ENCODE results near the gene GATM.
A peak's percentile ranks its signal among the peaks of the same experiment; 100 is the strongest.
"Not testable (repeated sequence)": the region's sequence is repeated elsewhere in the genome, so short reads cannot be mapped to it uniquely, and the experiment has no call there.

GATM gene

DNA sequence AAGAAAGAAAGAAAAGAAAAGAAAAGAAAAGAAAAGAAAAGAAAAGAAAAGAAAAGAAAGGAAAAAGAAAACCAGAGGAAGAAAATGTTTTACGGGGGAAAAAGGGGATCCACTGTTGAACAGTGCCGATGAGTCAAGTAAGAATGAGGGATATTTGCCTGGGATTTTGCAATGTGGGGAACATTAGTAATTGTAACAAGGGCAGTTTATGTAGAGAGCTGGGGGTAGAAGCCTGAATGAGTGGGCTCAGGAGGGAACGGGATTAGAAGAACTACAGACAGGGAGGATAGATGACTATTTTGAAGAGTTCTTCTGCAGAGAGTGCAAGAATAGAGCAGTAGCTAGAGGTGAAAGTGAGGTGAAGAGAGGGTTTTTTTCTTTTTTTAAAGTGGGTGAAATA lies 28.7 kb downstream of the GATM start:
- DNase-seq (ENCODE audit: low spot score): no peak

- DNase-seq (ENCODE audit: low spot score): no peak
These were observed 30.4 kb downstream of the GATM start for GRCh38 chr15:45347989-45348388.

DNA sequence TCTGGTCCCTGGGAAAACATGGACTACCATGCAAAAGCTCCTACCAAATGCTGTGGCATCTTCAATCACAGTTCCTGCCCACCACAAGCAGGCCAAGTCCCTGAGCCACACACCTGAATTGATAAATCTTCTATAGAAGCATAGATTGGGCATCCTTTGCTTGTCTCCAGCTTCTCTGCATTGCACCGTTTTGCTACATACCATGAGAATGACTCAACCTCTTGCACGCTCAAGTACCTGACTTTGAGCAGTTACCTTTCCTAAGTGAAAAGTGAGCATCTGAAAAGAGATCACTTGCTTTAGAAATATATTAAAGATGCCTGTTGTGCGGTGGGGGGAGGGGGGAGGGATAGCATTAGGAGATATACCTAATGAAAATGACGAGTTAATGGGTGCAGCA lies 31.3 kb downstream of the GATM start:
- no peak for DNase-seq (ENCODE audit: low spot score)

- DNase-seq (ENCODE audit: low spot score): no peak
These were observed 32.0 kb downstream of the GATM start for GRCh38 chr15:45346381-45346780.

- DNase-seq (ENCODE audit: low spot score): no peak
These were observed 35.0 kb downstream of the GATM start for GRCh38 chr15:45343258-45343860.

DNA sequence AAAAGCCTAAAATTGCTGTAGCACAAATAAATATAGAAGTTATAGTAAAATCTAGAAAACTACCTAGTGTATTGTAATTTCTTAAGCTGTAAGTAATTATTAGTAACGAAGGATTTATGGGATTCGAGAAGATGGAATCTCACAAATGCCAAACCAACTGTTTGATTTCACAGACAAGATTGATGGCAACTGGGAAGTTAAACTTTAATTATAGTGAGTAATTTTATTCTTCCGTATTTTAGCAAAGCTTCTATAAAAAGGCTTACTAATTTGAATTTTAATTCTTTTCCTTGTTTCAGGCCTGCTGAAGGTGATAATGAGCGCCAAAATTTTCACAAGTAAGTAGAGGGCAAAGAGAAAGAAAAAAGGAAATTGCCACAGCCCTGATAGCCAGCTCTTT lies 36.6 kb downstream of the GATM start:
- DNase-seq (ENCODE audit: low spot score): no peak

- no peak for DNase-seq (ENCODE audit: low spot score)
These were observed 37.9 kb downstream of the GATM start for GRCh38 chr15:45340429-45340828.

DNA sequence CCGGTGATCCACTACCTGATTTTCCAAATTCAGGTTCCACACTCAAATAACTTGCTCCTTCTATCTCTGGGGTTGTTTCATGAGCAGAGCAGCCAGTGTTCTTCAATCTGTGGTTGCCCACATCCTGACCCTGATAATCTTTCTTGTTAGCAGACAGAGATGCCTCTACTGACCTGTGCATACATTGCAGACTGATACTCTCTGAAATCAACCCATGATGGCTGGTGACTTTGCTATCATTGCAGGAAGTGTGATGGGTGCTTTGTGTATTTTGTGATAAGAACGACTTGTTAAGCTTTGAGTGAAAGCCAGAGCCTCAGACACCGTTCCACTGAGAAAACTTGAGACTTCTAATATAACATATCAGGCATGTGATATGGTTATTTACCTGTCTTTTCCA lies 39.9 kb downstream of the GATM start:
- no peak for DNase-seq (ENCODE audit: low spot score)

DNA sequence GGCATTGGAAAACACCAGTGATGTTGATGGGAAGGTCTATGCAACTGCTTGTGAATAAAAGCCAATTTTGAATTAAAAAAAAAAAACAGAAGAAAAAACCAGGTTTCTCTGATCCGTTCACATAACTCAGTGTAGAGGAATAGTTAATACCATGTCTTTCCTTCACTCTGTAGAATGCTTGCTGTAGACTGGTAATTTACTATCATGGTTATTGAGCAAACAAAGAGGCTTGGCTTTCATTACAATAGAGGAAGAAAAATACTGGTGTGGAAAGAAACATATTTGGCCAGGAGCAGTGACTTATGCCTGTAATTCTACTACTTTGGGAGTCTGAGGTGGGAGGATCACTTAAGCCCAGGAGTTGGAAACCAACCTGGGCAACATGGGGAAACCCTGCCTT lies 41.1 kb downstream of the GATM start:
- no peak for DNase-seq (ENCODE audit: low spot score)

- DNase-seq (ENCODE audit: low spot score): peak; percentile 10
These were observed 44.8 kb downstream of the GATM start for GRCh38 chr15:45333550-45333949.

GRCh38 chr15:45332694-45333093 lies 45.6 kb downstream of the GATM start:
- no peak for DNase-seq (ENCODE audit: low spot score)

GRCh38 chr15:45331972-45332371 lies 46.4 kb downstream of the GATM start:
- DNase-seq (ENCODE audit: low spot score): peak; percentile 10

GRCh38 chr15:45328663-45329062 lies 49.7 kb downstream of the GATM start:
- no peak for DNase-seq (ENCODE audit: low spot score)

- DNase-seq (ENCODE audit: low spot score): no peak
These were observed 51.6 kb downstream of the GATM start for GRCh38 chr15:45326741-45327140.

DNA sequence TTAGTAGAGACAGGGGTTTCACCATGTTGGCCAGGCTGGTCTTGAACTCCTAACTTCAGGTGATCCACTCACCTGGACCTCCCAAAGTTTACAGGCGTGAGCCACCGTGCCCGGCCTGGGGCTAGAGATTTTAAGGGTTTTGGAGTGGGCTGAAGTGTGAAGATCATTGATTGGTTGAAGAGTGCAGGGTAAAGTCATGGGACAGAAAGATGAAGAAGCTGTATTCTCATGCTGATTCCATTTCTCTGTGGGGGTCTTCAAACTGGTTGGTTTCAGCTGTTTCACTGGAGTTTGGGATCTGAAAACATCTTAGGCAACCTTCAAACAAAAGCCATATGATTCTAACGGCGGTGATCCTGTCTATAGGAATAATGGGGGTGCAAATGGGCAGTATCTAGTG lies 52.1 kb downstream of the GATM start:
- DNase-seq (ENCODE audit: low spot score): no peak

DNA sequence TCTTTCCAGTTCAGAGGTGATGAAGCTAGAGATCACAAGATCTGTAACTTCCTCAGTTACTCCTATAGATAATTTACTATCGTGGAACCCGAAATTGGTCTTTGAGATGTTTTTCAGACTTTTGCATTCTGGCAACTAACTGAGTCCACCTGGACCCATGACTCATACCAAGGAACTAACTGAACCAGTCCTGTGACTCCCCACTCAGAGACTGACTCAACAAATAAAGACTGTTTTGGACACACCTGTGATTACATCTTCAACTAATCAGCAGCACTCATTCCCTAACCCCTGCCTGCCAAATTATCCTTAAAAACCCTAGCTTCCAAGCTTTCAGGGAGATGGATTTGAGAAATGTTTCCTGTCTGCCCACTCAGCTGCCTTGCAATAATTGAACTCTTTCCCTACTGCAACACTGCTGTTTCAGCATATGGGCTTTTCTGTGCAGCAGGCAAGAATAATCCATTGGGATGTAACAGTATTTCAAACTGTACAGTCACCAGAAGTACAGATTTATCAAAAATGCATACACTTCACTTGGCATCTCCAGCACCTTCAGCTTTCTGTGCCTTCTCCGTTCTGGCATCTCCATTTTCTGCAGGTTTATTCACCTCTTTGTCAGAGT lies 57.7 kb downstream of the GATM start:
- DNase-seq (ENCODE audit: low spot score): no peak

DNA sequence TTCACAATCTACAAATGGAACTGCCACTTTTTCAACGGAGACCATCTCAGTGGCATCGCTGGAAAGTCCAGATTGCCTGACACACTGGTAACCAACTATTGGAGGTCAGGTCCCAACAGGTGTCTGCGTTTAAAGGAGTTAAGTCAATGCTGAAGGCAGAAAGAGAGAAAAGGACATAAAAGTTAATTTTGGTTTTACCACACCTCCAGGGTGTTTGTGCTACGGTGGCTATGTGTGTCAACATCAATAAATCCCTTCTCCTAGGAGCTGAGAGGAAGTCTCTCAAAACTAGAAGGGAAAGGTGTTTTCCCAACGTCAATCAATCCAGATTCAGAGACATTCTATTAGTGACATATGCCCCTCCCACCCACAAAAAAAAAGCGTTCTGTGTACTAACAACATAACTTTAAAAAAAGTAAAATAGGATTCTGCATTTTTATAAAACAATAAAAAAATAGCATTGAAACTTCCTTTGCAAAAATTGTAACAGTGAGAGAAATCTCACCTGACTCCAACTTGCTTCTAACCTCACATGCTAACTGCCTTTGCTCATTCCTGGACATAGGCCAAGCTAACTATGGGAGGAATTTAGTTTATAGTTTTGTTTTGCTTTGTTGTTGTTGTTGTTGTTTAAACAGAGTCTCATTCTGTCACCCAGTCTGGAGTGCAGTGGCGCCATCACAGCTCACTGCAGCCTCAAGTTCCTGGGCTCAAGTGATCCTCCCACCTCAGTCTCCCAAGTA lies 58.7 kb downstream of the GATM start:
- DNase-seq (ENCODE audit: low spot score): no peak

GRCh38 chr15:45314960-45315359 lies 63.4 kb downstream of the GATM start:
- DNase-seq (ENCODE audit: low spot score): peak; percentile 23

GRCh38 chr15:45314117-45314516 lies 64.2 kb downstream of the GATM start:
- not testable (repeated sequence) for DNase-seq (ENCODE audit: low spot score)

All from AG20443 (cell line).